Loucy (cell line): ENCODE results near the gene LRRC53.

Experiments used
- H2AFZ ChIP-seq: fragments of 200-600 bp; sonication (generic); 2 replicates; pipeline ENCODE4 v1.6.0; 2016; ENCODE audit warnings: antibody characterized with exemption, mild to moderate bottlenecking, low read length, moderate library complexity
- H3F3A ChIP-seq: fragments of 200-600 bp; 2 replicates; pipeline ENCODE4 v1.6.0; 2016; ENCODE audit warnings: antibody characterized with exemption, low read depth, mild to moderate bottlenecking
- H3K27me3 ChIP-seq: fragments of 200-600 bp; sonication (generic); 2 replicates; pipeline ENCODE4 v1.6.1; 2014; ENCODE audit warnings: low read length, mild to moderate bottlenecking; ENCODE audit not compliant: insufficient read depth, poor library complexity, severe bottlenecking
- H3K36me3 ChIP-seq: fragments of 200-600 bp; sonication (generic); 2 replicates; pipeline ENCODE4 v1.6.1; 2016; ENCODE audit warnings: low read length; ENCODE audit not compliant: insufficient read depth
- H3K4me1 ChIP-seq: fragments of 200-600 bp; sonication (generic); 2 replicates; pipeline ENCODE4 v1.5.1; 2014; ENCODE audit warnings: low read length, mild to moderate bottlenecking; ENCODE audit not compliant: insufficient read depth, poor library complexity, severe bottlenecking
- H3K4me2 ChIP-seq: fragments of 200-600 bp; sonication (generic); 2 replicates; pipeline ENCODE4 v1.6.0; 2014; ENCODE audit warnings: antibody characterized with exemption, low read length, low read depth, mild to moderate bottlenecking; ENCODE audit not compliant: poor library complexity, severe bottlenecking
- H3K4me3 ChIP-seq: fragments of 200-600 bp; sonication (generic); 2 replicates; pipeline ENCODE4 v1.5.1; 2014; ENCODE audit warnings: low read length, mild to moderate bottlenecking, mixed read lengths; ENCODE audit not compliant: poor library complexity, severe bottlenecking
- H3K79me2 ChIP-seq: fragments of 200-600 bp; sonication (generic); 2 replicates; pipeline ENCODE4 v1.6.1; 2014; ENCODE audit warnings: low read length; ENCODE audit not compliant: insufficient read depth
- H3K9ac ChIP-seq: fragments of 200-600 bp; sonication (generic); 2 replicates; pipeline ENCODE4 v1.6.0; 2014; ENCODE audit warnings: mild to moderate bottlenecking, low read depth, low read length, moderate library complexity; ENCODE audit not compliant: poor library complexity, severe bottlenecking
- H3K9me2 ChIP-seq: fragments of 200-600 bp; sonication (generic); replicated peaks from 2 replicates; pipeline ENCODE4 v1.6.1; 2016; ENCODE audit warnings: low read depth, low read length, mixed read lengths
- H3K9me3 ChIP-seq: fragments of 200-600 bp; sonication (generic); 2 replicates; pipeline ENCODE4 v1.6.1; 2014; ENCODE audit warnings: mild to moderate bottlenecking, antibody characterized with exemption, low read length, low read depth; ENCODE audit not compliant: insufficient read depth
- H4K20me1 ChIP-seq: fragments of 200-600 bp; sonication (generic); 2 replicates; pipeline ENCODE4 v1.6.0; 2014; ENCODE audit warnings: antibody characterized with exemption, low read length, mild to moderate bottlenecking; ENCODE audit not compliant: insufficient read depth, poor library complexity, severe bottlenecking
- CTCF ChIP-seq: fragments of 200-600 bp; sonication (generic); conservative IDR thresholded peaks from 2 replicates; pipeline ENCODE4 v1.5.1; 2014; ENCODE audit warnings: mild to moderate bottlenecking, antibody characterized with exemption, low read length
- EZH2phosphoT487 ChIP-seq: fragments of 200-600 bp; IDR thresholded peaks from 2 replicates; pipeline ENCODE4 v1.6.1; 2018; ENCODE audit warnings: antibody characterized with exemption, mild to moderate bottlenecking, moderate library complexity, borderline replicate concordance

The LRRC53 gene

GRCh38 chr1:74430342-74430934 is 82.0 kb downstream of the LRRC53 start:
- Histone ChIP-seq H3K4me2 (no peak overlapping the region), H3K36me3 (no peaks in the 10 kb centered on the region), H3K27me3 (no peaks in the 10 kb centered on the region), H3K4me1 (no peaks in the 10 kb centered on the region), H4K20me1 (no peaks in the 10 kb centered on the region), H3K4me3 (no peak overlapping the region), H3F3A (no peaks in the 10 kb centered on the region), H2AFZ (no peak overlapping the region), H3K79me2 (no peaks in the 10 kb centered on the region), H3K9ac (no peak overlapping the region), H3K9me3 (no peaks in the 10 kb centered on the region), H3K9me2 (no peaks in the 10 kb centered on the region)
- TF ChIP-seq EZH2phosphoT487 = no peak

DNA sequence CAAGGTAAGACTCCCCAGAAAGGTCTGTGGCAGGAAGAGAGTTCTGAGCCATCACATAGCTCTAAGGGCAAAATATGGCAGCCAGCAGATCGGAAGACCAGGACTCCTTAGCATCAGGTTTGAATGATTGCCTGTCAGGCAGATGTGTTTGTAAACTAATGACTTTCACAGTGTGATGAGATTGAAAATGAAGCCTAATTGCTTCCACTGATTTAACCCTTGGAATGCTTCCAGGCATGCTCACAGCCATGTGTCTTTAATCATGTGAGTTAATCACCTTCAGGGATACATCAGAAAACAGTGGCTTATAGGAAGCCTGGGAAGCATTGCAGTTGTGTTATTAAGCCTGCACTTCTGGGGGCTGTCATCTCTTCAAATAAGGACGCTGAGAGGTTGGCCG is 82.8 kb downstream of the LRRC53 start:
- Histone ChIP-seq H3K4me1 (no peaks in the 10 kb centered on the region), H3K36me3 (no peaks in the 10 kb centered on the region), H3K9ac (no peak overlapping the region), H3K79me2 (no peaks in the 10 kb centered on the region), H3K9me2 (no peaks in the 10 kb centered on the region), H4K20me1 (no peaks in the 10 kb centered on the region), H3K27me3 (no peaks in the 10 kb centered on the region), H3K9me3 (no peaks in the 10 kb centered on the region), H3F3A (no peaks in the 10 kb centered on the region), H2AFZ (no peak overlapping the region), H3K4me2 (no peak overlapping the region), H3K4me3 (no peak overlapping the region)
- no peak for TF ChIP-seq CTCF
- TF ChIP-seq EZH2phosphoT487 = no peak

DNA sequence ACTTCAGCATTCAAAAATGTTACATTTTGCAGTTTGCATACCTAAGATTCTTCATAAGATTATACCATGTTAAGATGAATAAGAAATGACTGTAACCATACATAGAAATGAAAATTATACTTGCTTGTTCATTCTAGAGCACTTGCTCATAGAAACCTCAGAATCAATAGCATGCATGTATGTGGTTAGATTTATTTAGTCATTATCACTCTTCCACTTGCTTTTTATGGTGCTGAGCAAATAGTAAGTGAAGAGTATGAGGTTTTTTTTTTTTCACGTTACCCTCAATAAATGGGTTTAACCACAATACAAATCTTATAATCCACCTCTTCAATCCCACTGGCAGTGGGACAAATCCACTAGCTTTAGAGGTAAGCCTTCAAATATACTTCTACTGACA is 84.7 kb downstream of the LRRC53 start:
- Histone ChIP-seq H3K36me3 (no peaks in the 10 kb centered on the region), H3F3A (no peaks in the 10 kb centered on the region), H3K9ac (no peak overlapping the region), H3K9me3 (no peaks in the 10 kb centered on the region), H3K4me1 (no peaks in the 10 kb centered on the region), H4K20me1 (no peaks in the 10 kb centered on the region), H3K27me3 (no peaks in the 10 kb centered on the region), H3K9me2 (no peaks in the 10 kb centered on the region), H2AFZ (no peak overlapping the region), H3K4me2 (no peak overlapping the region), H3K79me2 (no peaks in the 10 kb centered on the region), H3K4me3 (no peak overlapping the region)
- TF ChIP-seq CTCF = no peak
- no peak for TF ChIP-seq EZH2phosphoT487

- Histone ChIP-seq H3K27me3 (no peaks in the 10 kb centered on the region), H2AFZ (no peak overlapping the region), H3K4me2 (no peak overlapping the region), H3K36me3 (no peaks in the 10 kb centered on the region), H3K9me2 (no peaks in the 10 kb centered on the region), H3F3A (no peaks in the 10 kb centered on the region), H3K4me3 (no peak overlapping the region), H3K9ac (no peak overlapping the region), H3K9me3 (no peaks in the 10 kb centered on the region), H3K79me2 (no peaks in the 10 kb centered on the region), H3K4me1 (no peaks in the 10 kb centered on the region), H4K20me1 (no peaks in the 10 kb centered on the region)
- TF ChIP-seq CTCF (no peak), EZH2phosphoT487 (no peak)
Measured at GRCh38 chr1:74426208-74426937, 86.0 kb downstream of the LRRC53 start.
